ENCODE measurements around the gene PARP16. TPM values are rescaled to one million over a fixed set of nuclear protein-coding genes. Genes with fewer than 3 reads are reported as not detected.

The PARP16 gene
- polyA plus RNA-seq, 2 of the 4 experiments (the other 2 are of a cell fraction) = 7.5 to 9.8 TPM

DNA sequence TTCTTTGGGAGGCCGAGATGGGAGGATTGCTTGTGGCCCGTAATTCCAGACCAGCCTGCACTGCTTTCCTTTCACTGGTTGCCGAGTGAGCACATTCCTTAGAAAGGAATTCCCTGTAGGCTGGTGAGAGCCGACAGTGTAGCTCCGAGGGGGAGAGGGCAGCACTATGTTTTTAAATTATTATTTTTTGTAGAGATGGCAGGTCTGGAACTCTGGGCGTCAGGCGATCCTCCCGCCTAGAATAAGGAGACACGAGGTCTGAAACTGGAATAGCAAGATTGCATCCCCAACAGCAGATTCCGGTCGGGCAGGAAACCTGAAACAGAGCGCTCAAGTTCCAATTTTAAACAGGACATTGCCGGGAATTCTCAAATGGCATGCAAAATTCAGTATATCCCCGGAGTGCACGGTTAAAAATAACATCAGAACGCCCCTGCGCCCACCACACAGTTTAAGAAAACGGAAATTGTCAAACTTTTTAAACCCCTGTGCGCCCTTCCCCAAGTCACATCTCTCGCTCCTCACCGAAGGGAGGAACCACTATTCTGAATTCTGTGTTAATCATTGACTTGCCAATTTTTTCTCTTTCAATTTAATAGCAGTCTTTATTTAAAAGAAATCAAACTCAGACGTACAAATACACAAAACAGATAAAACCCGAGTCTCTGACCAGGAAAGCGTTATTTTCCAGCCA is 17.2 kb upstream of the PARP16 start (continued):
- no peak for TF ChIP-seq MAZ (IDR thresholded peaks at IDR 0.05; ENCODE audit: borderline replicate concordance, low read depth, low read length)
- no peak for TF ChIP-seq MYC (IDR thresholded peaks at IDR 0.05; ENCODE audit: borderline replicate concordance, low read length)
- TF ChIP-seq GATA3 (IDR thresholded peaks at IDR 0.05; ENCODE audit: borderline replicate concordance) = no peak
- TF ChIP-seq ZC3H11A (IDR thresholded peaks at IDR 0.05) = no peak
- no peak; the same call in 1 of the 2 replicates for TF ChIP-seq FOSB (CRISPR knock-in tag; IDR thresholded peaks at IDR 0.05)
- peak; percentile 56; the same call in 1 of the 2 replicates for TF ChIP-seq NPAS2 (CRISPR knock-in tag; IDR thresholded peaks at IDR 0.05; ENCODE audit: borderline replicate concordance)
- TF ChIP-seq NR3C1 (IDR thresholded peaks at IDR 0.05) = no peak
- peak; percentile 76; the same call in 1 of the 2 replicates for TF ChIP-seq TP53 (CRISPR knock-in tag; IDR thresholded peaks at IDR 0.05)
- TF ChIP-seq, protein P1, sequence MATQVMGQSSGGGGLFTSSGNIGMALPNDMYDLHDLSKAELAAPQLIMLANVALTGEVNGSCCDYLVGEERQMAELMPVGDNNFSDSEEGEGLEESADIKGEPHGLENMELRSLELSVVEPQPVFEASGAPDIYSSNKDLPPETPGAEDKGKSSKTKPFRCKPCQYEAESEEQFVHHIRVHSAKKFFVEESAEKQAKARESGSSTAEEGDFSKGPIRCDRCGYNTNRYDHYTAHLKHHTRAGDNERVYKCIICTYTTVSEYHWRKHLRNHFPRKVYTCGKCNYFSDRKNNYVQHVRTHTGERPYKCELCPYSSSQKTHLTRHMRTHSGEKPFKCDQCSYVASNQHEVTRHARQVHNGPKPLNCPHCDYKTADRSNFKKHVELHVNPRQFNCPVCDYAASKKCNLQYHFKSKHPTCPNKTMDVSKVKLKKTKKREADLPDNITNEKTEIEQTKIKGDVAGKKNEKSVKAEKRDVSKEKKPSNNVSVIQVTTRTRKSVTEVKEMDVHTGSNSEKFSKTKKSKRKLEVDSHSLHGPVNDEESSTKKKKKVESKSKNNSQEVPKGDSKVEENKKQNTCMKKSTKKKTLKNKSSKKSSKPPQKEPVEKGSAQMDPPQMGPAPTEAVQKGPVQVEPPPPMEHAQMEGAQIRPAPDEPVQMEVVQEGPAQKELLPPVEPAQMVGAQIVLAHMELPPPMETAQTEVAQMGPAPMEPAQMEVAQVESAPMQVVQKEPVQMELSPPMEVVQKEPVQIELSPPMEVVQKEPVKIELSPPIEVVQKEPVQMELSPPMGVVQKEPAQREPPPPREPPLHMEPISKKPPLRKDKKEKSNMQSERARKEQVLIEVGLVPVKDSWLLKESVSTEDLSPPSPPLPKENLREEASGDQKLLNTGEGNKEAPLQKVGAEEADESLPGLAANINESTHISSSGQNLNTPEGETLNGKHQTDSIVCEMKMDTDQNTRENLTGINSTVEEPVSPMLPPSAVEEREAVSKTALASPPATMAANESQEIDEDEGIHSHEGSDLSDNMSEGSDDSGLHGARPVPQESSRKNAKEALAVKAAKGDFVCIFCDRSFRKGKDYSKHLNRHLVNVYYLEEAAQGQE (IDR thresholded peaks at IDR 0.05) = no peak
- TF ChIP-seq, protein P2, sequence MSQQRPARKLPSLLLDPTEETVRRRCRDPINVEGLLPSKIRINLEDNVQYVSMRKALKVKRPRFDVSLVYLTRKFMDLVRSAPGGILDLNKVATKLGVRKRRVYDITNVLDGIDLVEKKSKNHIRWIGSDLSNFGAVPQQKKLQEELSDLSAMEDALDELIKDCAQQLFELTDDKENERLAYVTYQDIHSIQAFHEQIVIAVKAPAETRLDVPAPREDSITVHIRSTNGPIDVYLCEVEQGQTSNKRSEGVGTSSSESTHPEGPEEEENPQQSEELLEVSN (IDR thresholded peaks at IDR 0.05; ENCODE audit: borderline replicate concordance, low read depth) = peak; percentile 99
- no peak for TF ChIP-seq NFE2L2 (conservative IDR thresholded peaks at IDR 0.05; ENCODE audit: low read length)
- TF ChIP-seq HOXA7 (CRISPR knock-in tag; IDR thresholded peaks at IDR 0.05) = no peak
- TF ChIP-seq JUNB (IDR thresholded peaks at IDR 0.05) = no peak
- no peak for TF ChIP-seq KDM1A (IDR thresholded peaks at IDR 0.05; ENCODE audit: low read depth)
- TF ChIP-seq, protein P3, sequence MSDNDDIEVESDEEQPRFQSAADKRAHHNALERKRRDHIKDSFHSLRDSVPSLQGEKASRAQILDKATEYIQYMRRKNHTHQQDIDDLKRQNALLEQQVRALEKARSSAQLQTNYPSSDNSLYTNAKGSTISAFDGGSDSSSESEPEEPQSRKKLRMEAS (IDR thresholded peaks at IDR 0.05) = peak; percentile 99
- TF ChIP-seq, protein P4, sequence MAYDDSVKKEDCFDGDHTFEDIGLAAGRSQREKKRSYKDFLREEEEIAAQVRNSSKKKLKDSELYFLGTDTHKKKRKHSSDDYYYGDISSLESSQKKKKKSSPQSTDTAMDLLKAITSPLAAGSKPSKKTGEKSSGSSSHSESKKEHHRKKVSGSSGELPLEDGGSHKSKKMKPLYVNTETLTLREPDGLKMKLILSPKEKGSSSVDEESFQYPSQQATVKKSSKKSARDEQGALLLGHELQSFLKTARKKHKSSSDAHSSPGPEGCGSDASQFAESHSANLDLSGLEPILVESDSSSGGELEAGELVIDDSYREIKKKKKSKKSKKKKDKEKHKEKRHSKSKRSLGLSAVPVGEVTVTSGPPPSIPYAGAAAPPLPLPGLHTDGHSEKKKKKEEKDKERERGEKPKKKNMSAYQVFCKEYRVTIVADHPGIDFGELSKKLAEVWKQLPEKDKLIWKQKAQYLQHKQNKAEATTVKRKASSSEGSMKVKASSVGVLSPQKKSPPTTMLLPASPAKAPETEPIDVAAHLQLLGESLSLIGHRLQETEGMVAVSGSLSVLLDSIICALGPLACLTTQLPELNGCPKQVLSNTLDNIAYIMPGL (CRISPR knock-in tag; IDR thresholded peaks at IDR 0.05; ENCODE audit: borderline replicate concordance) = 0 out of 2 replicates have a peak, but pooled peaks have one; percentile 53
- TF ChIP-seq FOXS1 (CRISPR knock-in tag; IDR thresholded peaks at IDR 0.05) = 0 out of 2 replicates have a peak, but pooled peaks have one; percentile 53
- peak; percentile 92 for TF ChIP-seq ZNF302 (CRISPR knock-in tag; IDR thresholded peaks at IDR 0.05)
- peak; percentile 31 for TF ChIP-seq PHF8 (IDR thresholded peaks at IDR 0.05; ENCODE audit: borderline replicate concordance, low read depth)

DNA sequence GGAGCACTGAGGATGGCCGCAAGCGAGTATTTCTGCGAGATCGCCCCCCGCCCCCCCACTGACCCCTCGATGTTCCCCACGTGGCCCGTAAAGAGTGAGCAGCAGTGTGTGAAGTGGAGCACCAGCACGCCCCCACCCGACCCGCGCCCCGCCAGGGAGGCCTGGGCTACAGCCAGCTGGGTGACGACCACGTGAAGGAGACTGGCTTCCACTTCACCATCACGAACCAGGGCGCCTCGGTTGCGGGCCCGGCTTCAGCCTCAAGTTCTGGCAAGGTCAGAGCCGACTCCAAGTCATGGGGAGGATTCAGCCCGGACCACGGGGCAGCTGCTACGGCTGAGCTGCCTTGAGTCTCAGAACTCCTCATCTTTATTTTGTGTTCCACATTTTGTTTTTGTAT is 15.4 kb upstream of the PARP16 start:
- TF ChIP-seq TFCP2L1 (CRISPR knock-in tag; IDR thresholded peaks at IDR 0.05) (no peak), ZSCAN20 (CRISPR knock-in tag; IDR thresholded peaks at IDR 0.05) (no peak), RFX5 (IDR thresholded peaks at IDR 0.05) (no peak), CEBPB (IDR thresholded peaks at IDR 0.05) (no peak), CHD4 (IDR thresholded peaks at IDR 0.05; ENCODE audit: borderline replicate concordance) (no peak), EP300 (IDR thresholded peaks at IDR 0.05) (no peak), RCOR1 (IDR thresholded peaks at IDR 0.05; ENCODE audit: low read depth, low read length) (no peak), PHF8 (IDR thresholded peaks at IDR 0.05; ENCODE audit: borderline replicate concordance, low read depth) (no peak)
- TF ChIP-seq, protein P5, sequence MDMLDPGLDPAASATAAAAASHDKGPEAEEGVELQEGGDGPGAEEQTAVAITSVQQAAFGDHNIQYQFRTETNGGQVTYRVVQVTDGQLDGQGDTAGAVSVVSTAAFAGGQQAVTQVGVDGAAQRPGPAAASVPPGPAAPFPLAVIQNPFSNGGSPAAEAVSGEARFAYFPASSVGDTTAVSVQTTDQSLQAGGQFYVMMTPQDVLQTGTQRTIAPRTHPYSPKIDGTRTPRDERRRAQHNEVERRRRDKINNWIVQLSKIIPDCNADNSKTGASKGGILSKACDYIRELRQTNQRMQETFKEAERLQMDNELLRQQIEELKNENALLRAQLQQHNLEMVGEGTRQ (IDR thresholded peaks at IDR 0.05) = no peak
- TF ChIP-seq, protein P1 (IDR thresholded peaks at IDR 0.05) = no peak
- no peak for DNase-seq (ENCODE audit: low read depth in 1 of 2, low spot score in 1 of 2)
- POLR2A ChIA-PET = no interaction called here
- Histone ChIP-seq H3K4me1 (peaks cover 28% of the 10 kb centered on the region), H3K4me2 (no peak overlapping the region), H3K9me3 (no peaks in the 10 kb centered on the region), H3K27ac (no peak overlapping the region; a peak in 1 of 6 replicates), H3K4me3 (no peak overlapping the region)
- CTCF ChIA-PET = interaction anchor here (1.3 to 10.2 kb wide), 3 partner anchors 16 to 113 kb away, joined by 4 to 177 read pairs (median 8); partner anchors contain the start of genes CLPX and PARP16
- no peak for ATAC-seq
- no peak for FAIRE-seq
- WGBS (ENCODE audit: missing lambda C conversion rate) = 87% methylated on average over 16 of the region's 24 CpGs
